T-helper 1 cell treated with Interleukin-12 subunit alpha and Interleukin-12 subunit beta and Interleukin-4 antibody, amounts not matched to agents 30 μg/mL and 1 μg/mL, for 36 hours (primary cell): Measurements from ENCODE around the gene FRAT1.

Experiments used
- H3K27ac Mint-ChIP-seq: one replicate; pipeline ENCODE4 v1.8.0; 2021; ENCODE audit warnings: mild to moderate bottlenecking, mixed read lengths
- H3K27me3 Mint-ChIP-seq: one replicate; pipeline ENCODE4 v1.8.0; 2021; ENCODE audit warnings: low read depth, mixed read lengths
- H3K36me3 Mint-ChIP-seq: one replicate; pipeline ENCODE4 v1.8.0; 2021; ENCODE audit warnings: low read depth, mixed read lengths
- H3K4me1 Mint-ChIP-seq: one replicate; pipeline ENCODE4 v1.8.0; 2021; ENCODE audit warnings: low read depth, mixed read lengths
- H3K4me3 Mint-ChIP-seq: one replicate; pipeline ENCODE4 v1.8.0; 2021; ENCODE audit warnings: mild to moderate bottlenecking, moderate library complexity, mixed read lengths
- H3K9me3 Mint-ChIP-seq: one replicate; pipeline ENCODE4 v1.8.0; 2021; ENCODE audit warnings: mixed read lengths

FRAT1 gene

GRCh38 chr10:97362310-97363033, 43.4 kb downstream of the FRAT1 start:
- no peaks in the 10 kb centered on the region for H3K9me3 Mint-ChIP-seq
- no peaks in the 10 kb centered on the region for H3K4me1 Mint-ChIP-seq
- H3K36me3 Mint-ChIP-seq, result peaks cover 10% of the 10 kb centered on the region
- no peak overlapping the region for H3K4me3 Mint-ChIP-seq
- no peaks in the 10 kb centered on the region for H3K27me3 Mint-ChIP-seq
- no peak overlapping the region for H3K27ac Mint-ChIP-seq

- H3K36me3 Mint-ChIP-seq, result peaks cover 10% of the 10 kb centered on the region
- H3K27me3 Mint-ChIP-seq, result no peaks in the 10 kb centered on the region
- no peaks in the 10 kb centered on the region for H3K4me1 Mint-ChIP-seq
- H3K9me3 Mint-ChIP-seq, result no peaks in the 10 kb centered on the region
- no peak overlapping the region for H3K27ac Mint-ChIP-seq
- no peak overlapping the region for H3K4me3 Mint-ChIP-seq
Measured at GRCh38 chr10:97363071-97363470, 44.0 kb downstream of the FRAT1 start.

DNA sequence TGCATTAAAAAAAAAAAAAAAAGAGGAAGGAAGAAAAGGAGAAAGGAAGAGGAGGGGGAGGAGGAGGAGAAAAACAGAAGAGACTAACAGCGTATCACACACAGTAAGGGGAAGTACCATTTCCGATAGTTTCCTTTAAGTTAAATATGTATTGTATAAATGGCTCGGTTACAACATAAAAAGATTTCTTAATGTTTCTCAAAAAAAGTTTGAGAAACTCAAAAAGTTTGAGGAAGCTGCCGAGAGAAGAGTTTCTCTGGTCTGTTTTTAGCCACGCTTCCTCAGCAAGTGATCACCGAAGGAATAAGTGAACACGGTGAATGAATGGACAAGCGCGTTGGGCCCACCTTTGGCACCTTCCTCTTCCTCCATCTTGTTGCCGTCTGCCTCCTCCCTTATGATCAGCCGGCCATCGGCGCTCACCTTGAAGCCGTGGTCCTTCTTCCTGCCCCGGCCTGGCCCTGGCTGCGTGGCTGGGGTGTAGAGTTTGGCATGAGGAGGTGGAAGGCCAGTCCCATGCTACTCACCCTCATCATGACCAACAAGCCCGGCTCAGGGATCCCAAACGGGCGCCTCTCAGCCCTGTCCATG, 46.8 kb downstream of the FRAT1 start:
- H3K27me3 Mint-ChIP-seq, result no peaks in the 10 kb centered on the region
- no peaks in the 10 kb centered on the region for H3K9me3 Mint-ChIP-seq
- no peaks in the 10 kb centered on the region for H3K4me1 Mint-ChIP-seq
- peaks cover 15% of the 10 kb centered on the region for H3K36me3 Mint-ChIP-seq
- no peak overlapping the region for H3K4me3 Mint-ChIP-seq
- H3K27ac Mint-ChIP-seq, result no peak overlapping the region

DNA sequence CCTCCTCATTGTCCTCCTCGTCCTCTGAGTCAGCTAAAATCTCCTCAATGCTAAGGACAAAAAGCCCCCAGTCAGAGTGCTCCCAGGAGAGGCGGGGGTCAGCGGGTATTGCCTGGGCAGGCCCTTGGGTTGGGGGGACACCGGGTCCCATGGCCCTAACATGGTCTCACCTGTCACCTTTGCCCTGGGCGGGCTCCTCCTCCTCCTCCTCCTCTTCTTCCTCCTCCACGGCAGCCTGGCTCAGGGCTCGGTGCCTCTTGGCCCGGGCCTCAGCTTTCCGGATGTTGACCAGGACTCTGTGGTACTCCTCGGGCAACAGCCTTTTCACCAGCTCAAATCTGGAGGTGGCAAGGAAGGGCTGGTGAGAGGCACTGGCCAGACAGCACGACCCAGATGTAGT, 47.5 kb downstream of the FRAT1 start:
- Mint-ChIP-seq H3K27ac (no peak overlapping the region), H3K27me3 (no peaks in the 10 kb centered on the region), H3K9me3 (no peaks in the 10 kb centered on the region), H3K4me1 (no peaks in the 10 kb centered on the region), H3K36me3 (peaks cover 18% of the 10 kb centered on the region), H3K4me3 (no peak overlapping the region)

DNA sequence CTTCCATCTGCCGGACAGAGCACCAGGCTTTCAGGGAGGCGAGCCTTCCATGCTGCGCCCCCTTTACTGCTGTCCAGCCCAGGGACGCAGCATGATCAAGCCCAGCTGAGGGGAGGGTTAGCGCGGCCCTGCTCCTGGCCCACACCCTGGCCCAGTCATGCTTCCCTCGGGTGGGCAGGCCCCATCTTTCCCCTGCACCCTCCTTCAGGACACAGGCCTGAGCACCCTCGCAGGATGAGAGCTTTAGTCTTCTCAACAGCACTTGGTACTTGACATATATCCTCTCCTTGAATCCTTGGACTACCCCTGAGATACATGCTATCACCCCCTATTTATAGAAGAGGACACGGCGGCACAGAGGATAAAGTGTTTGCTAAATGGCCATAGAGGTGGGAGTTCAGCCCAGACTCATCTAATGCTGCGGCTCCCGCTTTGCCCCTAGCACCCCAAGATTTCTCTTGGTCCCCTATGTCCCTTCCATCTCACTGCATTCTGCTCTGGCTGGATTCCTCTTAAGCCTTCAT, 48.1 kb downstream of the FRAT1 start:
- Mint-ChIP-seq H3K36me3 (peaks cover 18% of the 10 kb centered on the region), H3K9me3 (no peaks in the 10 kb centered on the region), H3K27ac (no peak overlapping the region), H3K27me3 (no peaks in the 10 kb centered on the region), H3K4me3 (no peak overlapping the region), H3K4me1 (no peaks in the 10 kb centered on the region)
